ENCODE measurements around the gene NEAT1.

NEAT1 gene

GRCh38 chr11:65416841-65417701 lies 5.5 kb upstream of the NEAT1 start:
- Histone ChIP-seq H3F3A (ENCODE audit: low read depth) (peaks cover 4% of the 10 kb centered on the region), H3K27me3 (ENCODE audit: insufficient read depth, low read length, poor library complexity, severe bottlenecking) (no peaks in the 10 kb centered on the region), H3K79me2 (ENCODE audit: insufficient read depth, low read length) (peaks cover 37% of the 10 kb centered on the region), H4K20me1 (ENCODE audit: insufficient read depth, low read length, poor library complexity, severe bottlenecking) (no peaks in the 10 kb centered on the region), H3K9me3 (ENCODE audit: insufficient read depth, low read depth, low read length) (no peaks in the 10 kb centered on the region), H3K4me2 (ENCODE audit: low read depth, low read length, poor library complexity, severe bottlenecking) (peak overlapping the region; percentile 99), H3K9me2 (replicated peaks; ENCODE audit: low read depth, low read length) (no peaks in the 10 kb centered on the region), H2AFZ (ENCODE audit: low read length) (no peak overlapping the region), H3K4me3 (ENCODE audit: low read length, poor library complexity, severe bottlenecking) (peak overlapping the region; percentile 94), H3K4me1 (ENCODE audit: insufficient read depth, low read length, poor library complexity, severe bottlenecking) (peaks cover 54% of the 10 kb centered on the region), H3K36me3 (ENCODE audit: insufficient read depth, low read length) (peaks cover 4% of the 10 kb centered on the region; the same call in 1 of the 2 replicates), H3K9ac (ENCODE audit: low read depth, low read length, poor library complexity, severe bottlenecking) (peak overlapping the region; percentile 100)
- TF ChIP-seq EZH2phosphoT487 (IDR thresholded peaks at IDR 0.05; ENCODE audit: borderline replicate concordance) = no peak
- TF ChIP-seq CTCF (conservative IDR thresholded peaks at IDR 0.05; ENCODE audit: low read length) = no peak

- peak overlapping the region; percentile 99 for H3K4me2 ChIP-seq (ENCODE audit: low read depth, low read length, poor library complexity, severe bottlenecking)
- TF ChIP-seq EZH2phosphoT487 (IDR thresholded peaks at IDR 0.05; ENCODE audit: borderline replicate concordance) (no peak), CTCF (conservative IDR thresholded peaks at IDR 0.05; ENCODE audit: low read length) (no peak)
Measured at GRCh38 chr11:65417702-65418430, 4.7 kb upstream of the NEAT1 start.

GRCh38 chr11:65418431-65418680 lies 4.2 kb upstream of the NEAT1 start:
- TF ChIP-seq EZH2phosphoT487 (IDR thresholded peaks at IDR 0.05; ENCODE audit: borderline replicate concordance) (no peak), CTCF (conservative IDR thresholded peaks at IDR 0.05; ENCODE audit: low read length) (no peak)
- peak overlapping the region; percentile 94 for H3K4me3 ChIP-seq (ENCODE audit: low read length, poor library complexity, severe bottlenecking)
- no peak overlapping the region for H2AFZ ChIP-seq (ENCODE audit: low read length)
- H3K9ac ChIP-seq (ENCODE audit: low read depth, low read length, poor library complexity, severe bottlenecking) = peak overlapping the region; percentile 100
- peaks cover 4% of the 10 kb centered on the region for H3F3A ChIP-seq (ENCODE audit: low read depth)
- no peaks in the 10 kb centered on the region for H3K27me3 ChIP-seq (ENCODE audit: insufficient read depth, low read length, poor library complexity, severe bottlenecking)
- H3K4me1 ChIP-seq (ENCODE audit: insufficient read depth, low read length, poor library complexity, severe bottlenecking) = peaks cover 54% of the 10 kb centered on the region
- H3K36me3 ChIP-seq (ENCODE audit: insufficient read depth, low read length) = no peaks in the 10 kb centered on the region
- H3K79me2 ChIP-seq (ENCODE audit: insufficient read depth, low read length) = peaks cover 49% of the 10 kb centered on the region
- no peaks in the 10 kb centered on the region for H3K9me3 ChIP-seq (ENCODE audit: insufficient read depth, low read depth, low read length)
- no peaks in the 10 kb centered on the region for H3K9me2 ChIP-seq (replicated peaks; ENCODE audit: low read depth, low read length)
- H3K4me2 ChIP-seq (ENCODE audit: low read depth, low read length, poor library complexity, severe bottlenecking) = peak overlapping the region; percentile 99
- peaks cover 3% of the 10 kb centered on the region for H4K20me1 ChIP-seq (ENCODE audit: insufficient read depth, low read length, poor library complexity, severe bottlenecking)

More at GRCh38 chr11:65417702-65418430, 4.7 kb upstream of the NEAT1 start:
- Histone ChIP-seq H3K9me2 (replicated peaks; ENCODE audit: low read depth, low read length) (no peaks in the 10 kb centered on the region), H3F3A (ENCODE audit: low read depth) (peaks cover 4% of the 10 kb centered on the region), H2AFZ (ENCODE audit: low read length) (no peak overlapping the region), H3K27me3 (ENCODE audit: insufficient read depth, low read length, poor library complexity, severe bottlenecking) (no peaks in the 10 kb centered on the region), H3K9ac (ENCODE audit: low read depth, low read length, poor library complexity, severe bottlenecking) (peak overlapping the region; percentile 100), H3K79me2 (ENCODE audit: insufficient read depth, low read length) (peaks cover 44% of the 10 kb centered on the region), H3K9me3 (ENCODE audit: insufficient read depth, low read depth, low read length) (no peaks in the 10 kb centered on the region), H4K20me1 (ENCODE audit: insufficient read depth, low read length, poor library complexity, severe bottlenecking) (no peaks in the 10 kb centered on the region), H3K36me3 (ENCODE audit: insufficient read depth, low read length) (no peaks in the 10 kb centered on the region), H3K4me3 (ENCODE audit: low read length, poor library complexity, severe bottlenecking) (peak overlapping the region; percentile 94), H3K4me1 (ENCODE audit: insufficient read depth, low read length, poor library complexity, severe bottlenecking) (peaks cover 54% of the 10 kb centered on the region)
